GM12878 (cell line): ENCODE data around the gene OAS1.

Source experiments
- JUNB ChIP-seq: IDR thresholded peaks from 2 replicates; pipeline ENCODE4 v1.6.1; 2016; ENCODE audit warnings: antibody characterized with exemption, mild to moderate bottlenecking
- JUND ChIP-seq: IDR thresholded peaks from 2 replicates; pipeline ENCODE4 v1.6.1; 2012; ENCODE audit warnings: low read depth, mild to moderate bottlenecking, low read length, improper control_type of control experiment, moderate library complexity
- POLR2A ChIP-seq: IDR thresholded peaks from 2 replicates; pipeline ENCODE4 v1.6.1; 2011; ENCODE audit warnings: low read depth, mild to moderate bottlenecking, low read length
- SRF ChIP-seq, 2 experiments: IDR thresholded peaks; 2 replicates each; pipeline ENCODE4 v1.6.1; 2011; ENCODE audit warnings: low read depth in 2 of 2, low read length in 2 of 2, mild to moderate bottlenecking in 1 of 2, moderate library complexity in 1 of 2
- TAF1 ChIP-seq: IDR thresholded peaks from 2 replicates; pipeline ENCODE4 v1.6.1; 2011; ENCODE audit warnings: mild to moderate bottlenecking, low read depth, low read length, borderline replicate concordance
- TF ChIP-seq, protein P1 (sequence below): IDR thresholded peaks from 2 replicates; pipeline ENCODE4 v1.6.1; 2011; ENCODE audit warnings: low read depth, mild to moderate bottlenecking, low read length, moderate library complexity, borderline replicate concordance; ENCODE audit errors: extremely low read depth
- TF ChIP-seq, protein P2 (sequence below), 3 experiments: IDR thresholded peaks in 2 of 3; conservative IDR thresholded peaks in 1 of 3; 2 replicates each; pipeline ENCODE4 v1.5.1; 2011; ENCODE audit warnings: low read depth in 3 of 3, low read length in 3 of 3, mild to moderate bottlenecking in 3 of 3, control low read depth in 2 of 3, moderate library complexity in 2 of 3, inconsistent platforms in 1 of 3, mixed read lengths in 1 of 3; ENCODE audit not compliant: control insufficient read depth in 2 of 3, insufficient read depth in 1 of 3; ENCODE audit errors: extremely low read depth in 1 of 3
- TF ChIP-seq, protein P3 (sequence below): IDR thresholded peaks from 2 replicates; pipeline ENCODE4 v1.6.1; 2012; ENCODE audit warnings: low read depth, low read length, improper control_type of control experiment
- TF ChIP-seq, protein P4 (sequence below): IDR thresholded peaks from 2 replicates; pipeline ENCODE4 v1.6.1; 2011; ENCODE audit warnings: low read depth, low read length, improper control_type of control experiment, borderline replicate concordance

DNA sequence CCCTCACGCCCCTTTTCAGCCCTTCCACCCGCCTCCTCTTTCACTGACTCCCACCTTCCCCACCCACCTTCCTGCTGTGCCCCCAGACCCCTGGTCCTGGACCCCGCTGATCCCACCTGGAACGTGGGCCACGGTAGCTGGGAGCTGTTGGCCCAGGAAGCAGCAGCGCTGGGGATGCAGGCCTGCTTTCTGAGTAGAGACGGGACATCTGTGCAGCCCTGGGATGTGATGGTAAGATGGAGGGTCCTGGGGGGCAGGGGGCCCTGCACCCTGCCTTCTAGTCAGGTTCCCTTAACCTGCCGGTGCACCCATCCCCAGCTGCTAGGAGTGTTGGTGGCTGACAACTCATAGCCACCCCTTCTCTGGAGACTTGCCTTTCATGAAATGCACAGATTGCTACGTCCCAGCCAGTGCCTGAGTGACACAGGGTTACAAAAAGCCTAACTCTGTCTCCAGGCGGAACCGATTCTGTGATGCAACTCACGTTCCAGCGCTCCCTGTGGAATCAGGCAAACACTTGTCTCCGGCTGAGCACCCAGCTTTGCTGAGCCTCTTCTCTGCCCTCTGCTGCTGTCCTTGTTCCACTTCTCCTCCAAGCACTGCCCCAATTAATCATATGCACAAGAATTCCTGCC is 56.6 kb downstream of the OAS1 start:
- TF ChIP-seq JUND, result no peak
- TF ChIP-seq, protein P1, sequence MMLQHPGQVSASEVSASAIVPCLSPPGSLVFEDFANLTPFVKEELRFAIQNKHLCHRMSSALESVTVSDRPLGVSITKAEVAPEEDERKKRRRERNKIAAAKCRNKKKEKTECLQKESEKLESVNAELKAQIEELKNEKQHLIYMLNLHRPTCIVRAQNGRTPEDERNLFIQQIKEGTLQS, result no peak
- no peak for TF ChIP-seq POLR2A
- TF ChIP-seq, protein P2, sequence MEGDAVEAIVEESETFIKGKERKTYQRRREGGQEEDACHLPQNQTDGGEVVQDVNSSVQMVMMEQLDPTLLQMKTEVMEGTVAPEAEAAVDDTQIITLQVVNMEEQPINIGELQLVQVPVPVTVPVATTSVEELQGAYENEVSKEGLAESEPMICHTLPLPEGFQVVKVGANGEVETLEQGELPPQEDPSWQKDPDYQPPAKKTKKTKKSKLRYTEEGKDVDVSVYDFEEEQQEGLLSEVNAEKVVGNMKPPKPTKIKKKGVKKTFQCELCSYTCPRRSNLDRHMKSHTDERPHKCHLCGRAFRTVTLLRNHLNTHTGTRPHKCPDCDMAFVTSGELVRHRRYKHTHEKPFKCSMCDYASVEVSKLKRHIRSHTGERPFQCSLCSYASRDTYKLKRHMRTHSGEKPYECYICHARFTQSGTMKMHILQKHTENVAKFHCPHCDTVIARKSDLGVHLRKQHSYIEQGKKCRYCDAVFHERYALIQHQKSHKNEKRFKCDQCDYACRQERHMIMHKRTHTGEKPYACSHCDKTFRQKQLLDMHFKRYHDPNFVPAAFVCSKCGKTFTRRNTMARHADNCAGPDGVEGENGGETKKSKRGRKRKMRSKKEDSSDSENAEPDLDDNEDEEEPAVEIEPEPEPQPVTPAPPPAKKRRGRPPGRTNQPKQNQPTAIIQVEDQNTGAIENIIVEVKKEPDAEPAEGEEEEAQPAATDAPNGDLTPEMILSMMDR (IDR thresholded peaks at IDR 0.05 in 2 of 3, conservative IDR thresholded peaks at IDR 0.05 in 1 of 3; ENCODE audit: control insufficient read depth in 2 of 3, extremely low read depth in 1 of 3, insufficient read depth in 1 of 3, low read depth in 3 of 3, low read length in 3 of 3), result no peak
- no peak for TF ChIP-seq SRF (IDR thresholded peaks at IDR 0.05; ENCODE audit: low read depth in 2 of 2, low read length in 2 of 2)
- TF ChIP-seq, protein P3, sequence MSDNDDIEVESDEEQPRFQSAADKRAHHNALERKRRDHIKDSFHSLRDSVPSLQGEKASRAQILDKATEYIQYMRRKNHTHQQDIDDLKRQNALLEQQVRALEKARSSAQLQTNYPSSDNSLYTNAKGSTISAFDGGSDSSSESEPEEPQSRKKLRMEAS, result no peak
- no peak for TF ChIP-seq JUNB
- no peak for TF ChIP-seq TAF1
- TF ChIP-seq, protein P4, sequence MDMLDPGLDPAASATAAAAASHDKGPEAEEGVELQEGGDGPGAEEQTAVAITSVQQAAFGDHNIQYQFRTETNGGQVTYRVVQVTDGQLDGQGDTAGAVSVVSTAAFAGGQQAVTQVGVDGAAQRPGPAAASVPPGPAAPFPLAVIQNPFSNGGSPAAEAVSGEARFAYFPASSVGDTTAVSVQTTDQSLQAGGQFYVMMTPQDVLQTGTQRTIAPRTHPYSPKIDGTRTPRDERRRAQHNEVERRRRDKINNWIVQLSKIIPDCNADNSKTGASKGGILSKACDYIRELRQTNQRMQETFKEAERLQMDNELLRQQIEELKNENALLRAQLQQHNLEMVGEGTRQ, result no peak
